Heart left ventricle (tissue), 16 donors: ENCODE data around the gene CREB3L1. TPM values are rescaled to one million over a fixed set of nuclear protein-coding genes. Genes with fewer than 3 reads are reported as not detected.
A peak's percentile ranks its signal among the peaks of the same experiment; 100 is the strongest.

Source experiments
- ATAC-seq, 4 donors: fragments of 200-7000 bp; cut with Tn5 transposase; one replicate each; pipeline ENCODE4 v1.9.1; 2020 to 2022; ENCODE audit warnings: moderate library complexity in 4 of 4, mild to moderate bottlenecking in 3 of 4, moderate number of reproducible peaks in 1 of 4
- DNase-seq, 5 donors: peaks; one replicate each; pipeline ENCODE4 v3.0.0-alpha.2; 2020
- H3K27ac ChIP-seq, 12 donors: fragments of 200-600 bp; sonication (generic) in 4 of 12; one replicate each; pipeline versions ENCODE4 v1.5.0 to v1.8.0; 2016 to 2022; ENCODE audit warnings: mild to moderate bottlenecking in 2 of 12
- H3K27me3 ChIP-seq, 9 donors: fragments of 200-600 bp; sonication (generic) in 2 of 9; one replicate each; pipeline versions ENCODE4 v1.5.1 to v1.8.0; 2016 to 2022; ENCODE audit warnings: mild to moderate bottlenecking in 3 of 9
- H3K36me3 ChIP-seq, 9 donors: fragments of 200-600 bp; sonication (generic) in 2 of 9; one replicate each; pipeline versions ENCODE4 v1.5.0 to v1.8.0; 2018 to 2022; ENCODE audit warnings: mild to moderate bottlenecking in 2 of 9
- H3K4me1 ChIP-seq, 12 donors: fragments of 200-600 bp; sonication (generic) in 4 of 12; one replicate each; pipeline versions ENCODE4 v1.5.0 to v1.8.0; 2016 to 2022; ENCODE audit warnings: mild to moderate bottlenecking in 3 of 12
- H3K4me3 ChIP-seq, 12 donors: fragments of 200-600 bp; sonication (generic) in 4 of 12; one replicate each; pipeline versions ENCODE4 v1.5.0 to v1.8.0; 2017 to 2022; ENCODE audit warnings: mild to moderate bottlenecking in 9 of 12, moderate library complexity in 4 of 12
- H3K9me3 ChIP-seq, 12 donors: fragments of 200-600 bp; sonication (generic) in 4 of 12; one replicate each; pipeline versions ENCODE4 v1.5.0 to v1.8.0; 2016 to 2022; ENCODE audit warnings: mild to moderate bottlenecking in 1 of 12
- CTCF ChIP-seq, 12 donors: fragments of 200-600 bp; sonication (generic) in 4 of 12; IDR thresholded peaks; one replicate each; pipeline versions ENCODE4 v1.5.0 to v1.8.0; 2018 to 2022; ENCODE audit warnings: antibody characterized with exemption in 12 of 12, mild to moderate bottlenecking in 5 of 12
- POLR2A ChIP-seq, 2 donors: fragments of 450-650 bp; IDR thresholded peaks; one replicate each; pipeline ENCODE4 v1.6.1; 2017; ENCODE audit warnings: antibody characterized with exemption in 2 of 2, mild to moderate bottlenecking in 2 of 2, moderate library complexity in 2 of 2
- WGBS, 4 donors: extraction: QIAGEN DNeasy Blood & Tissue Kit in 2 of 4; methylation state at CpG; one replicate each; pipeline versions ENCODE4 v1.1.5 to v1.1.7; 2013 to 2018; 5-methylcytosine and 5-hydroxymethylcytosine counted together
- intact Hi-C, 10 donors: fragments of 100-400 bp; cut with DNase I; formaldehyde crosslinking; loops; one replicate each; pipeline versions ENCODE4 v1.11.1 to v1.14.2; 2022
- polyA plus RNA-seq, 2 donors: library from polyadenylated mRNA; stranded (reverse); fragments of 200-250 nt; gene quantifications; one replicate each; pipeline ENCODE4 v1.2.3, GENCODE V29; 2013
- total RNA-seq, 9 donors: library from RNA; depleted of rRNA in 2 of 9; stranded (reverse); fragments of >200 nt in 2 of 9; fragmentation: NEBNext Ultra II Directional in 3 of 9; extraction: Animal tissue kit (Norgen Biotek cat#: 25700) in 3 of 9; gene quantifications; one replicate each; pipeline versions ENCODE4 v1.1.0 to v1.2.4, GENCODE V29; 2016 to 2023
- donor health status: ischemic (EF 13 %, LVEDD 7.1; RV severe dilation, severe dysfunction).
- donor health status: healthy with polysubstance abuse.
- donor health status: DM: no; HTN: yes; CAD: no.
- donor health status: DM: no; HTN: no; CAD: no.
- donor health status: ischemic (EF 25% LVEDD 6.9; RV normal size, moderate dysfunction).
- donor health status: ischemic (EF 25% LVEDD 5.7; RV mildly dilated, moderate dysfunction).
- donor health status: healthy.
- donor health status: DM: yes; HTN: yes; CAD: no.
- donor health status: ischemic (EF 35%, LVEDD 5.7; RV mildly dilated, moderate dysfunction).
- donor health status: nonischemic (EF 11% LVEDD 7.7; RV severe dilation, severe dysfunction).
- donor health status: DM: yes; HTN: yes; CAD: no.
- donor health status: PGD.
- donor health status: ischemic (EF 29% LVEDD 5.4; RV normal size, mild dysfunction).
- donor health status: nonischemic (EF 23%, LVEDD 6.1; RV moderate dilation, normal function).

CREB3L1 gene
- total and polyA plus RNA-seq, 11 donors, result 7.4 to 31.9 (median 23.3) TPM

DNA sequence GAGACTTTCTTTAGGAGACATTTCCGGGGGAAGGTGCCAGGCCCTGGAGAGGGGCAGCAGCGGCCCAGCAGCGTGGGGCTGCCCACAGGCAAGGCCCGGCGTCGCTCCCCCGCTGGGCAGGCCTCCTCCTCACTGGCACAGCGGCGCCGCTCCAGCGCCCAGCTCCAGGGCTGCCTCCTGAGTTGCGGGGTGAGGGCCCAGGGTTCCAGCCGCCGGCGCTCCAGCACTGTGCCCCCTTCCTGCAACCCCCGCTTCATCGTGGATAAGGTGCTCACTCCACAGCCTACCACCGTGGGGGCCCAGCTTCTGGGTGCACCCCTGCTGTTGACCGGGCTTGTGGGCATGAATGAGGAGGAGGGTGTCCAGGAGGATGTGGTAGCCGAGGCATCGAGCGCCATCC lies 88.8 kb downstream of the CREB3L1 start:
- Histone ChIP-seq H3K4me3 (no peak overlapping the region), H3K27ac (peak overlapping the region in 1 of 12 donors; percentile 93), H3K9me3 (no peaks in the 10 kb centered on the region), H3K36me3 (peaks cover 0 to 68% (median 33%) of the 10 kb centered on the region in 9 donors), H3K4me1 (peaks cover 12 to 66% (median 53%) of the 10 kb centered on the region in 12 donors), H3K27me3 (no peaks in the 10 kb centered on the region)
- DNase-seq (no peak), ATAC-seq (no peak)
- TF ChIP-seq CTCF (IDR thresholded peaks at IDR 0.05) (no peak), POLR2A (IDR thresholded peaks at IDR 0.05) (no peak)
- 91 to 93% (median 92%) methylated on average over 13 to 22 of the region's 22 CpGs for WGBS, 4 donors
- intact Hi-C loops, result loop anchor here in 3 of 10 donors (2.0 to 5.0 kb wide), 3 partner anchors 13 to 129 kb away; no protein-coding TSS in a partner anchor

- WGBS, 4 donors, result 92 to 95% (median 93%) methylated on average over 21 to 31 of the region's 31 CpGs
- ATAC-seq (no peak), DNase-seq (no peak)
- H3K4me1 ChIP-seq, result peaks cover 12 to 61% (median 49%) of the 10 kb centered on the region in 12 donors
- H3K9me3 ChIP-seq, result no peaks in the 10 kb centered on the region
- intact Hi-C loops, result loop anchor here in 3 of 10 donors (2.0 to 5.0 kb wide), 3 partner anchors 14 to 129 kb away; no protein-coding TSS in a partner anchor
- H3K4me3 ChIP-seq, result no peak overlapping the region
- peaks cover 0 to 72% (median 37%) of the 10 kb centered on the region in 9 donors for H3K36me3 ChIP-seq
- TF ChIP-seq POLR2A (IDR thresholded peaks at IDR 0.05) (no peak), CTCF (IDR thresholded peaks at IDR 0.05) (no peak)
- no peaks in the 10 kb centered on the region for H3K27me3 ChIP-seq
- H3K27ac ChIP-seq, result peak overlapping the region in 4 of 12 donors; percentile 0 to 46 (median 30)
Measured at GRCh38 chr11:46366661-46367161, 89.2 kb downstream of the CREB3L1 start.

DNA sequence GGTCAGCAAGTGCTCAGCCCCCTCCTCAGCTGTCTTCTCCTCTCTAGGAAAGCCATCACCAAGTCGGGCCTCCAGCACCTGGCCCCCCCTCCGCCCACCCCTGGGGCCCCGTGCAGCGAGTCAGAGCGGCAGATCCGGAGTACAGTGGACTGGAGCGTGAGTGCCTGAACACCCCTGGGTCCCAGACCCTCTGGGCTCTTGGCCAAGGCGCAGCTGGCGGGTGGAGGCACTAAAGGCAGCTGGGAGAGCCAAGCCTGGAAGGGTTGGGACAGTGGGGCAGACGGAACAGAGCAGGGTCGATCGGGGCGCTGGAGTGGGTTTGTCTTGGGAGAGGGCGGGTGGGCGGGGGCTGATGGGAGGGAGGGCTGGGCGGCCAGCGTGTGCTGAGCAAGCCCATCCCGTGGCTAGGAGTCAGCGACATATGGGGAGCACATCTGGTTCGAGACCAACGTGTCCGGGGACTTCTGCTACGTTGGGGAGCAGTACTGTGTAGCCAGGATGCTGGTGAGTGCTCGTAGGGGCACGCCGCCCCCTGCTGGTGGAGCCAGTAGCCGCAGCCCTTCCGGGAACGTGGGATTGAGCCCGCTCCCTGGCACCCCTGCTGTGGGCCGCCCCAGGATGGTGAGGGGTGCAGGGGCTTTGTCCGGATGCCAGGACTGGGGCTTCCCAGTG lies 89.9 kb downstream of the CREB3L1 start:
- intact Hi-C loops, result loop anchor here in 3 of 10 donors (2.0 to 5.0 kb wide), 3 partner anchors 15 to 130 kb away; no protein-coding TSS in a partner anchor
- Histone ChIP-seq H3K4me1 (peaks cover 10 to 55% (median 42%) of the 10 kb centered on the region in 12 donors), H3K36me3 (peaks cover 0 to 79% (median 44%) of the 10 kb centered on the region in 9 donors), H3K27ac (peak overlapping the region in 5 of 12 donors; percentile 0 to 46 (median 24)), H3K9me3 (no peaks in the 10 kb centered on the region), H3K27me3 (no peaks in the 10 kb centered on the region), H3K4me3 (peak overlapping the region in 1 of 12 donors; percentile 7)
- peak; percentile 27 to 59 (median 36) for ATAC-seq
- peak; percentile 68 to 87 (median 74) for DNase-seq
- 22 to 27% (median 24%) methylated on average over 6 to 32 of the region's 32 CpGs for WGBS, 4 donors
- TF ChIP-seq POLR2A (IDR thresholded peaks at IDR 0.05) (no peak), CTCF (IDR thresholded peaks at IDR 0.05) (peak; percentile 88 to 96 (median 92))

DNA sequence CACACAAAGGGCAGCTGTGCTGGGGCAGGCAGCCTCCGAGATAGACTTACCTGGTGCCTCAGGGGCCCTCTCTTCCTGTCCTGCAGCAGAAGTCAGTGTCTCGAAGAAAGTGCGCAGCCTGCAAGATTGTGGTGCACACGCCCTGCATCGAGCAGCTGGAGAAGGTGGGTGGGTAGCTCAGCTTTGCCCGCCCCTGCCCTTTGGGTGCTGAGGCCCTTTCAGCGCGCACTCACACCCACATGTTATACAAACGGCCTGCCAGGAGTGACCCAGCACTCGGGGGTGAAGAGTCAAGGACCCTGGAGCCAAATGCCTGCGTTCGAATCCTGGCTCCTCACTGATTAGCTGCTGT lies 90.4 kb downstream of the CREB3L1 start:
- DNase-seq (no peak), ATAC-seq (no peak)
- TF ChIP-seq POLR2A (IDR thresholded peaks at IDR 0.05), result no peak
- TF ChIP-seq CTCF (IDR thresholded peaks at IDR 0.05), result peak in 5 of 12 donors; percentile 3 to 38 (median 12)
- H3K27me3 ChIP-seq, result no peaks in the 10 kb centered on the region
- H3K36me3 ChIP-seq, result peaks cover 0 to 84% (median 49%) of the 10 kb centered on the region in 9 donors
- peak overlapping the region in 2 of 12 donors; percentile 9 to 46 for H3K27ac ChIP-seq
- peaks cover 4 to 50% (median 37%) of the 10 kb centered on the region in 12 donors for H3K4me1 ChIP-seq
- no peaks in the 10 kb centered on the region for H3K9me3 ChIP-seq
- intact Hi-C loops, result loop anchor here in 3 of 10 donors (2.0 to 5.0 kb wide), 3 partner anchors 15 to 131 kb away; no protein-coding TSS in a partner anchor
- no peak overlapping the region for H3K4me3 ChIP-seq
- 62 to 84% (median 80%) methylated on average over 11 to 12 of the region's 12 CpGs for WGBS, 4 donors
